GM23248 (cell line): ENCODE results near the gene OLFML1. TPM values are rescaled to one million over a fixed set of nuclear protein-coding genes. Genes with fewer than 3 reads are reported as not detected.

Experiments
- DNase-seq: peaks from one replicate; pipeline ENCODE4 v3.0.0-alpha.2; 2015
- H2AFZ ChIP-seq: fragments of 200-600 bp; sonication (generic); 2 replicates; pipeline ENCODE4 v1.6.1; 2016; ENCODE audit warnings: antibody characterized with exemption
- H3F3A ChIP-seq: fragments of 200-600 bp; sonication (generic); 2 replicates; pipeline ENCODE4 v1.6.1; 2016; ENCODE audit warnings: mild to moderate bottlenecking, antibody characterized with exemption, mixed run types; ENCODE audit not compliant: insufficient read depth
- H3K27ac ChIP-seq: fragments of 200-600 bp; sonication (generic); 2 replicates; pipeline ENCODE4 v1.5.1; 2016; ENCODE audit warnings: mild to moderate bottlenecking
- H3K27me3 ChIP-seq: fragments of 200-600 bp; sonication (generic); replicated peaks from 2 replicates; pipeline ENCODE4 v1.6.1; 2016; ENCODE audit warnings: mild to moderate bottlenecking; ENCODE audit not compliant: insufficient read depth
- H3K36me3 ChIP-seq: fragments of 200-600 bp; sonication (generic); 2 replicates; pipeline ENCODE4 v1.6.1; 2016; ENCODE audit warnings: low read depth, mild to moderate bottlenecking
- H3K4me1 ChIP-seq: fragments of 200-600 bp; sonication (generic); 2 replicates; pipeline ENCODE4 v1.6.1; 2016; ENCODE audit warnings: mild to moderate bottlenecking; ENCODE audit not compliant: insufficient read depth
- H3K4me2 ChIP-seq: fragments of 200-600 bp; sonication (generic); one replicate; pipeline ENCODE4 v1.6.1; 2016; ENCODE audit warnings: mild to moderate bottlenecking; ENCODE audit not compliant: unreplicated experiment
- H3K4me3 ChIP-seq: fragments of 200-600 bp; sonication (generic); 2 replicates; pipeline ENCODE4 v1.5.1; 2016; ENCODE audit warnings: mild to moderate bottlenecking
- H3K79me2 ChIP-seq: fragments of 200-600 bp; sonication (generic); 2 replicates; pipeline ENCODE4 v1.6.1; 2016; ENCODE audit warnings: mild to moderate bottlenecking; ENCODE audit not compliant: insufficient read depth
- H3K9ac ChIP-seq: fragments of 200-600 bp; sonication (generic); 2 replicates; pipeline ENCODE4 v1.6.1; 2016; ENCODE audit warnings: mild to moderate bottlenecking
- H3K9me2 ChIP-seq: fragments of 200-600 bp; sonication (generic); 2 replicates; pipeline ENCODE4 v1.6.1; 2016; ENCODE audit warnings: mixed run types, mild to moderate bottlenecking, moderate library complexity; ENCODE audit not compliant: insufficient read depth
- H3K9me3 ChIP-seq: fragments of 200-600 bp; sonication (generic); one replicate; pipeline ENCODE4 v1.6.1; 2017; ENCODE audit warnings: low read depth
- H4K20me1 ChIP-seq: fragments of 200-600 bp; sonication (generic); 2 replicates; pipeline ENCODE4 v1.6.0; 2016; ENCODE audit not compliant: insufficient read depth
- EZH2 ChIP-seq: fragments of 200-600 bp; sonication (generic); IDR thresholded peaks from 2 replicates; pipeline ENCODE4 v1.6.1; 2018; ENCODE audit warnings: antibody characterized with exemption, mild to moderate bottlenecking; ENCODE audit not compliant: insufficient read depth, poor library complexity, severe bottlenecking
- EZH2phosphoT487 ChIP-seq: fragments of 200-600 bp; sonication (generic); IDR thresholded peaks from 2 replicates; pipeline ENCODE4 v1.6.1; 2018; ENCODE audit warnings: antibody characterized with exemption, moderate library complexity, mild to moderate bottlenecking, low read depth; ENCODE audit not compliant: insufficient read depth
- WGBS, 2 experiments: methylation state at CpG; one replicate each; pipeline ENCODE4 v1.1.6; 2015 to 2017; ENCODE audit warnings: low lambda C conversion rate in 2 of 2, low coverage in 1 of 2; ENCODE audit errors: missing lambda C conversion rate in 2 of 2; 5-methylcytosine and 5-hydroxymethylcytosine counted together
- in situ Hi-C: fragments of 300-500 bp; cut with MboI; formaldehyde crosslinking; loops from 2 replicates; pipeline ENCODE4 v1.15.0; 2020
- polyA plus RNA-seq: library from polyadenylated mRNA; unstranded; fragments of >200 nt; fragmentation: Nextera tagmentation; extraction: Ambion mirVana; gene quantifications from 2 replicates; pipeline ENCODE4 v1.2.1, GENCODE V29; 2016
- total RNA-seq: library from RNA; depleted of rRNA; stranded (reverse); fragments of >200 nt; shearing (Covaris generic); gene quantifications from 2 replicates; pipeline ENCODE4 v1.2.3, GENCODE V29; 2014

The OLFML1 gene
- total and polyA plus RNA-seq, 2 experiments from 2014 or later: 0.32 to 0.53 TPM

DNA sequence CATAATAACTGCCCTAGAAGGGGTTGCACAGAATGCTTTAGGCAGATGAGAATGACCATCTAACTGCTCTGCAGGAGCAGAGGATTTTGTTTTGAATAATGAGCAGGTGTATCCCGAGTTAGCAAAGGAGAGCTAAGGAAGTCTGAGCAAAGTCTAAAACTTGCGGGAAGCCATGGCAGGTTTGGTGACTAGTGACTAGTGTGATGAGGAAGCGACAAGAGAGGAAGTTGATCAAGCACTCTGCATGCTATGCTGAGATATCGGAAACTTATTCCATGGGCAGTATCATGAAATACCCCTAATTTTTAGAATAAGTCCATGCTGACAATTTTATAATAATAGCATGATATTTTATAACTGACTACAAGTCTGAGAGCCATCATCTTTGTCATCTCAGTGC is 12.9 kb downstream of the OLFML1 start:
- DNase-seq: no peak
- no peaks in the 10 kb centered on the region for H4K20me1 ChIP-seq
- H3K27me3 ChIP-seq: no peaks in the 10 kb centered on the region
- no peak overlapping the region for H2AFZ ChIP-seq
- H3K9ac ChIP-seq: no peak overlapping the region
- H3K9me3 ChIP-seq: no peaks in the 10 kb centered on the region
- H3K4me2 ChIP-seq: no peak overlapping the region
- no peaks in the 10 kb centered on the region for H3K4me1 ChIP-seq
- H3K27ac ChIP-seq: no peak overlapping the region
- H3K79me2 ChIP-seq: no peaks in the 10 kb centered on the region
- 93 to 96% methylated on average over 4 of the region's 4 CpGs for WGBS, 2 experiments
- TF ChIP-seq EZH2phosphoT487 (no peak), EZH2 (no peak)
- no peaks in the 10 kb centered on the region for H3K36me3 ChIP-seq
- no peaks in the 10 kb centered on the region for H3F3A ChIP-seq
- in situ Hi-C loops: no loop called here
- H3K9me2 ChIP-seq: no peaks in the 10 kb centered on the region
- H3K4me3 ChIP-seq: no peak overlapping the region

DNA sequence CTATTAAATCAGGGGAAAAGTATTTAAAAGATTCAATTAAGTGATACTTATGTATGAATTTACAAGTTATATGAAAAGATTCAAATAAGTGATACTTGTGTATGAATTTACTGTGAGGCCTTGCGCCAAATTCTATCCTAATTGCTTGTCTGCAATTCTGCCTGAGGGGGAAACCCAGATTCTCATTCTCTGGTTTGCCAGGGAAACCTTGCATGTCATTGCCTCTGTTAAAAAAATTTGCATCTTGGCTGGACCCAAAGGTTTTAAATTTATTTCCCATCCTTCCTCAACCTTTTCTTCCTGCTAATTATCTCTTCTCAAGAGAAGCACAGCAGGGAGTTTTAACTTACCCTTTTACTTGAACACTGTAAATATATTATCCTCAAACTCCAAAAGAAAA is 13.8 kb downstream of the OLFML1 start:
- TF ChIP-seq EZH2phosphoT487 (no peak), EZH2 (no peak)
- H4K20me1 ChIP-seq: no peaks in the 10 kb centered on the region
- no peak for DNase-seq
- no peak overlapping the region for H3K9ac ChIP-seq
- H3K4me2 ChIP-seq: no peak overlapping the region
- no peaks in the 10 kb centered on the region for H3K27me3 ChIP-seq
- H3K4me3 ChIP-seq: no peak overlapping the region
- no peaks in the 10 kb centered on the region for H3K4me1 ChIP-seq
- no peaks in the 10 kb centered on the region for H3K9me3 ChIP-seq
- no peak overlapping the region for H3K27ac ChIP-seq
- in situ Hi-C loops: no loop called here
- H3K9me2 ChIP-seq: no peaks in the 10 kb centered on the region
- H3K79me2 ChIP-seq: no peaks in the 10 kb centered on the region
- 89 to 97% methylated on average over 1 of the region's 1 CpG for WGBS, 2 experiments
- no peak overlapping the region for H2AFZ ChIP-seq
- H3F3A ChIP-seq: no peaks in the 10 kb centered on the region
- H3K36me3 ChIP-seq: no peaks in the 10 kb centered on the region

DNA sequence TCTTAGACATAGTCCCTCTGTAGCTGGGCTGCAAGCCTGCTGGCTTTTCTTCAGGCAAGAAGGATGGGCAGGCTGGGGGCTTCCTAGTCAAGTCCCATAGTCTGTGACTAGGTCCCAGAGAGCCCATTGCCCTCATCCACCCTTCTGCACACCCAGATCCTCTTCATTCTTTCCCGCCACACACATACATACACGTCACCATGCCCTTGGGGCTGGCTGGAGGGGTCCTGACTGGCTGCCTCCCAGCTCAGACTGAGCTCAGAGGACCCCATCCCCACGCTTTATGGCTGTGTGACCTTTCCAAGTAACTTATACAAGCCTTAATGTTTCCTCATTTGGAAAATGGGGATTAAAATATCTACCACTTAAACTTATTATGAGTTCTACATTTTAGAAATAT is 14.9 kb downstream of the OLFML1 start:
- Histone ChIP-seq H3K36me3 (no peaks in the 10 kb centered on the region), H3K9me2 (no peaks in the 10 kb centered on the region), H3K4me3 (no peak overlapping the region), H4K20me1 (no peaks in the 10 kb centered on the region), H3F3A (no peaks in the 10 kb centered on the region), H3K9ac (no peak overlapping the region), H3K27me3 (no peaks in the 10 kb centered on the region), H3K4me2 (no peak overlapping the region), H3K4me1 (no peaks in the 10 kb centered on the region), H3K9me3 (no peaks in the 10 kb centered on the region), H3K79me2 (no peaks in the 10 kb centered on the region), H3K27ac (no peak overlapping the region), H2AFZ (no peak overlapping the region)
- in situ Hi-C loops: no loop called here
- no peak for TF ChIP-seq EZH2phosphoT487
- TF ChIP-seq EZH2: no peak
- WGBS, 2 experiments: 78 to 79% methylated on average over 3 of the region's 3 CpGs
- no peak for DNase-seq

DNA sequence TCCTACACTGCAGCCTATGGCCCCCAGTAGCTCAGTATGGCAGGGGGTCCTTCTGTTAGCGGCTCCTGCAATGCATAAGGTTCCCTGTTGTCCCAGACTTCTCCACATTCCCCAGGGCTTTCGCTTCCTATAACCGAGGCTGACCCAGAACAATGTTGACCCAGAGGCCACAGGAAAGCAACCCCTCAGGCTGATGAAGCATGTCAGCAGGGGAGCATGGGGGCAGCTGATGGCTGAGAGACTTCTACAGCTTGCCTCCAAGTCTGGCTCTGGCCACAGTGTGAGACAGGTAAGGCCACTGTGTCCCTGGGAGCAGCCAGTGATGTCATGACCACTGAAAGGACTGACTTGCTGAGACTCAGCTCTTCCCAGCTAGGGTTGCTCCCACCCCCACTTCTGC is 15.9 kb downstream of the OLFML1 start:
- no peak for TF ChIP-seq EZH2phosphoT487
- no peak for TF ChIP-seq EZH2
- Histone ChIP-seq H3K4me2 (no peak overlapping the region), H3K4me3 (no peak overlapping the region), H3K36me3 (no peaks in the 10 kb centered on the region), H3K9me3 (no peaks in the 10 kb centered on the region), H3K4me1 (no peaks in the 10 kb centered on the region), H3K9me2 (no peaks in the 10 kb centered on the region), H3K27ac (no peak overlapping the region), H2AFZ (no peak overlapping the region), H3F3A (no peaks in the 10 kb centered on the region), H4K20me1 (no peaks in the 10 kb centered on the region), H3K9ac (no peak overlapping the region), H3K27me3 (no peaks in the 10 kb centered on the region), H3K79me2 (no peaks in the 10 kb centered on the region)
- 77 to 90% methylated on average over 3 of the region's 3 CpGs for WGBS, 2 experiments
- in situ Hi-C loops: no loop called here
- no peak for DNase-seq

DNA sequence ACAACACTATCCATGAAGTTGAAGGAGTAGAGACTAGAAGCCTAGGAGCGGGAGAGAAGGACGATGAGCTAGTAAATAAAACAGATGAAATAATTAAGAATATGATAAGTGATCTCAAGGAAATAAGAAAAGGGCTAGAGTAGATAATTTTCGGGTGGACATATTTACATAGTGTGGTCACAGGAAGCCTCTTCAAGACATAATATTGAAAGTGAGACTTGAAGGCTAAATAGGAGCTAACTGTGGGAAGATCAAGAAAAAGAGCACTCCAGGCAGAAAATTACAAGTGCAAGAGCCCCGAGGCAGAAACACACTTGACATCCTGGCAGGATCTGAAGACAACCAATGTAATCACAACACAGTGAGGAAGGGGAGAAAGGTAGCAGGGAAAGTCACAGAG is 16.6 kb downstream of the OLFML1 start:
- no peaks in the 10 kb centered on the region for H3F3A ChIP-seq
- no peaks in the 10 kb centered on the region for H3K9me3 ChIP-seq
- no peak overlapping the region for H3K9ac ChIP-seq
- no peak overlapping the region for H3K4me3 ChIP-seq
- H3K9me2 ChIP-seq: no peaks in the 10 kb centered on the region
- no peaks in the 10 kb centered on the region for H3K4me1 ChIP-seq
- H2AFZ ChIP-seq: no peak overlapping the region
- no peak for DNase-seq
- no peak for TF ChIP-seq EZH2phosphoT487
- TF ChIP-seq EZH2: no peak
- in situ Hi-C loops: no loop called here
- no peaks in the 10 kb centered on the region for H3K27me3 ChIP-seq
- H4K20me1 ChIP-seq: no peaks in the 10 kb centered on the region
- 84 to 88% methylated on average over 4 of the region's 4 CpGs for WGBS, 2 experiments
- no peaks in the 10 kb centered on the region for H3K36me3 ChIP-seq
- no peaks in the 10 kb centered on the region for H3K79me2 ChIP-seq
- no peak overlapping the region for H3K4me2 ChIP-seq
- no peak overlapping the region for H3K27ac ChIP-seq
